Neural cell (in vitro differentiated cells): ENCODE measurements around the gene DALRD3. TPM values are rescaled to one million over a fixed set of nuclear protein-coding genes. Genes with fewer than 3 reads are reported as not detected.

Experiments
- H2AFZ ChIP-seq: fragments of 200-600, 300-800 bp; sonication (generic), shearing (Covaris generic); 2 replicates; pipeline ENCODE4 v1.6.0; 2014; ENCODE audit warnings: low read depth, mild to moderate bottlenecking, antibody characterized with exemption, low read length, moderate library complexity
- H3F3A ChIP-seq: fragments of 200-600 bp; shearing (Covaris generic); 2 replicates; pipeline ENCODE4 v1.6.1; 2016; ENCODE audit warnings: mild to moderate bottlenecking, moderate library complexity, mixed read lengths, antibody characterized with exemption, low read length; ENCODE audit not compliant: insufficient read depth, poor library complexity, severe bottlenecking
- H3K27ac ChIP-seq: fragments of 200-600, 300-800 bp; sonication (generic), shearing (Covaris generic); 2 replicates; pipeline ENCODE4 v1.5.1; 2014; ENCODE audit warnings: mild to moderate bottlenecking, low read length, moderate library complexity
- H3K27me3 ChIP-seq: fragments of 300-800, 200-600 bp; sonication (generic), shearing (Covaris generic); 2 replicates; pipeline ENCODE4 v1.6.0; 2014; ENCODE audit warnings: mild to moderate bottlenecking, low read depth, low read length, moderate library complexity; ENCODE audit not compliant: insufficient read depth
- H3K36me3 ChIP-seq: fragments of 300-800, 200-600 bp; sonication (generic), shearing (Covaris generic); 2 replicates; pipeline ENCODE4 v1.5.1; 2014; ENCODE audit warnings: mild to moderate bottlenecking, antibody characterized with exemption, low read length, moderate library complexity; ENCODE audit not compliant: insufficient read depth
- H3K4me2 ChIP-seq: fragments of 300-800, 200-600 bp; sonication (generic), shearing (Covaris generic); 2 replicates; pipeline ENCODE4 v1.6.0; 2014; ENCODE audit warnings: mild to moderate bottlenecking, low read length
- H3K4me3 ChIP-seq: fragments of 300-800, 200-600 bp; sonication (generic), shearing (Covaris generic); 2 replicates; pipeline ENCODE4 v1.5.1; 2014; ENCODE audit warnings: mild to moderate bottlenecking, low read length, moderate library complexity
- H3K79me2 ChIP-seq: fragments of 200-600 bp; shearing (Covaris generic); replicated peaks from 2 replicates; pipeline ENCODE4 v1.6.0; 2014; ENCODE audit warnings: mild to moderate bottlenecking, low read length, moderate library complexity; ENCODE audit not compliant: insufficient read depth
- H3K9ac ChIP-seq: fragments of 300-800, 200-600 bp; sonication (generic), shearing (Covaris generic); 2 replicates; pipeline ENCODE4 v1.6.1; 2016; ENCODE audit warnings: mild to moderate bottlenecking, low read length, mixed read lengths
- H3K9me2 ChIP-seq: fragments of 200-600 bp; shearing (Covaris generic); 2 replicates; pipeline ENCODE4 v1.6.1; 2016; ENCODE audit warnings: mild to moderate bottlenecking, low read length, mixed read lengths; ENCODE audit not compliant: insufficient read depth
- H3K9me3 ChIP-seq: fragments of 200-600, 300-800 bp; sonication (generic), shearing (Covaris generic); 2 replicates; pipeline ENCODE4 v1.6.1; 2016; ENCODE audit warnings: mild to moderate bottlenecking, mixed run types, low read length, moderate library complexity, mixed read lengths
- H4K20me1 ChIP-seq: fragments of 200-600 bp; shearing (Covaris generic); 2 replicates; pipeline ENCODE4 v1.6.1; 2016; ENCODE audit warnings: mild to moderate bottlenecking, mixed run types; ENCODE audit not compliant: insufficient read depth
- CTCF ChIP-seq: fragments of 450-650 bp; IDR thresholded peaks from 2 replicates; pipeline ENCODE4 v1.5.1; 2014; ENCODE audit warnings: antibody characterized with exemption, mild to moderate bottlenecking, moderate library complexity; ENCODE audit not compliant: poor library complexity, severe bottlenecking
- EP300 ChIP-seq: fragments of 450-650 bp; conservative IDR thresholded peaks from 2 replicates; pipeline ENCODE4 v1.6.1; 2014; ENCODE audit warnings: antibody characterized with exemption, mild to moderate bottlenecking, moderate library complexity; ENCODE audit not compliant: poor library complexity, severe bottlenecking
- EZH2 ChIP-seq: fragments of 200-600, 300-800 bp; shearing (Covaris generic), sonication (generic); IDR thresholded peaks from 2 replicates; pipeline ENCODE4 v1.6.1; 2014; ENCODE audit warnings: antibody characterized with exemption, low read length, borderline replicate concordance, mild to moderate bottlenecking; ENCODE audit not compliant: insufficient read depth, poor library complexity, severe bottlenecking
- MXI1 ChIP-seq: fragments of 450-650 bp; conservative IDR thresholded peaks from 2 replicates; pipeline ENCODE4 v1.6.1; 2014; ENCODE audit warnings: antibody characterized with exemption, mild to moderate bottlenecking; ENCODE audit not compliant: poor library complexity, severe bottlenecking
- POLR2AphosphoS5 ChIP-seq: IDR thresholded peaks from 2 replicates; pipeline ENCODE4 v1.6.1; 2012
- RAD21 ChIP-seq: fragments of 450-650 bp; conservative IDR thresholded peaks from 2 replicates; pipeline ENCODE4 v1.6.1; 2014; ENCODE audit warnings: antibody characterized with exemption, mild to moderate bottlenecking, moderate library complexity
- REST ChIP-seq: IDR thresholded peaks from 2 replicates; pipeline ENCODE4 v1.6.1; 2012; ENCODE audit warnings: borderline replicate concordance
- SMC3 ChIP-seq: fragments of 450-650 bp; conservative IDR thresholded peaks from 2 replicates; pipeline ENCODE4 v1.6.1; 2014; ENCODE audit warnings: antibody characterized with exemption, mild to moderate bottlenecking, moderate library complexity; ENCODE audit not compliant: poor library complexity
- TAF1 ChIP-seq: IDR thresholded peaks from 2 replicates; pipeline ENCODE4 v1.6.1; 2012; ENCODE audit warnings: low read depth
- polyA plus RNA-seq: library from polyadenylated mRNA; depleted of rRNA; stranded (reverse); fragments of >200 nt; gene quantifications from 2 replicates; pipeline ENCODE4 v1.2.3, GENCODE V29; 2014

Gene DALRD3
- polyA plus RNA-seq, 1 donor from 2014 or later: 121 TPM

- H3K4me2 ChIP-seq: no peak overlapping the region
- no peaks in the 10 kb centered on the region for H3K79me2 ChIP-seq
- no peaks in the 10 kb centered on the region for H3K27me3 ChIP-seq
- H3K9me2 ChIP-seq: no peaks in the 10 kb centered on the region
- no peaks in the 10 kb centered on the region for H3K9me3 ChIP-seq
- no peak overlapping the region for H3K27ac ChIP-seq
- H3K9ac ChIP-seq: no peak overlapping the region
- no peak overlapping the region for H3K4me3 ChIP-seq
- TF ChIP-seq SMC3 (no peak), RAD21 (no peak), REST (no peak), TAF1 (no peak), POLR2AphosphoS5 (no peak), EP300 (no peak), EZH2 (no peak), CTCF (no peak), MXI1 (no peak)
- H4K20me1 ChIP-seq: no peaks in the 10 kb centered on the region
- peaks cover 4% of the 10 kb centered on the region for H3K36me3 ChIP-seq
- H2AFZ ChIP-seq: no peak overlapping the region
- H3F3A ChIP-seq: no peaks in the 10 kb centered on the region
Observed at GRCh38 chr3:48974076-48974864, 44.1 kb downstream of the DALRD3 start.

GRCh38 chr3:48970586-48970985 is 47.8 kb downstream of the DALRD3 start:
- Histone ChIP-seq H3K9ac (no peak overlapping the region), H4K20me1 (no peaks in the 10 kb centered on the region), H3K79me2 (no peaks in the 10 kb centered on the region), H3K9me2 (no peaks in the 10 kb centered on the region), H3K9me3 (no peaks in the 10 kb centered on the region), H3K4me2 (no peak overlapping the region), H3K36me3 (peaks cover 14% of the 10 kb centered on the region), H3F3A (no peaks in the 10 kb centered on the region), H2AFZ (no peak overlapping the region), H3K27ac (no peak overlapping the region), H3K27me3 (no peaks in the 10 kb centered on the region), H3K4me3 (no peak overlapping the region)
- TF ChIP-seq CTCF (no peak), REST (no peak), POLR2AphosphoS5 (no peak), TAF1 (no peak), SMC3 (no peak), EP300 (no peak), MXI1 (no peak), EZH2 (no peak), RAD21 (no peak)
